DOHH2 (cell line): ENCODE results near the gene RXRA.

Experiments
- H3F3A ChIP-seq: fragments of 200-600 bp; sonication (generic), shearing (Covaris generic); 2 replicates; pipeline ENCODE4 v1.6.0; 2016; ENCODE audit warnings: antibody characterized with exemption, mild to moderate bottlenecking; ENCODE audit not compliant: control insufficient read depth, insufficient read depth
- H3K27ac ChIP-seq: fragments of 200-600 bp; sonication (generic); 2 replicates; pipeline ENCODE4 v1.5.1; 2014; ENCODE audit warnings: low read depth, mild to moderate bottlenecking, low read length, moderate library complexity
- H3K27me3 ChIP-seq: fragments of 200-600 bp; sonication (generic); 2 replicates; pipeline ENCODE4 v1.6.1; 2014; ENCODE audit warnings: mild to moderate bottlenecking, low read length, mixed read lengths; ENCODE audit not compliant: control insufficient read depth
- H3K36me3 ChIP-seq: fragments of 200-600 bp; sonication (generic); 2 replicates; pipeline ENCODE4 v1.6.1; 2014; ENCODE audit warnings: mild to moderate bottlenecking, low read length, moderate library complexity, mixed read lengths; ENCODE audit not compliant: control insufficient read depth
- H3K4me1 ChIP-seq: fragments of 200-600 bp; sonication (generic); 2 replicates; pipeline ENCODE4 v1.6.1; 2014; ENCODE audit warnings: mild to moderate bottlenecking, low read length, mixed read lengths; ENCODE audit not compliant: control insufficient read depth
- H3K4me2 ChIP-seq: fragments of 200-600 bp; sonication (generic); 2 replicates; pipeline ENCODE4 v1.6.0; 2014; ENCODE audit warnings: mild to moderate bottlenecking, low read length, moderate library complexity
- H3K4me3 ChIP-seq: fragments of 200-600 bp; sonication (generic); 2 replicates; pipeline ENCODE4 v1.5.1; 2014; ENCODE audit warnings: mild to moderate bottlenecking, low read length, mixed read lengths
- H3K79me2 ChIP-seq: fragments of 200-600 bp; sonication (generic); 2 replicates; pipeline ENCODE4 v1.6.1; 2014; ENCODE audit warnings: mild to moderate bottlenecking, low read length, mixed read lengths; ENCODE audit not compliant: control insufficient read depth
- H3K9me2 ChIP-seq: fragments of 200-600 bp; sonication (generic); replicated peaks from 2 replicates; pipeline ENCODE4 v1.6.1; 2014; ENCODE audit warnings: mild to moderate bottlenecking, low read length, mixed read lengths; ENCODE audit not compliant: control insufficient read depth
- H3K9me3 ChIP-seq: fragments of 200-600 bp; sonication (generic); 2 replicates; pipeline ENCODE4 v1.6.1; 2014; ENCODE audit warnings: antibody characterized with exemption, low read length, mixed read lengths; ENCODE audit not compliant: control insufficient read depth, insufficient read depth
- H4K20me1 ChIP-seq: fragments of 200-600 bp; sonication (generic); 2 replicates; pipeline ENCODE4 v1.6.0; 2014; ENCODE audit warnings: low read depth, mild to moderate bottlenecking, antibody characterized with exemption, low read length, moderate library complexity; ENCODE audit not compliant: control insufficient read depth, insufficient read depth
- EZH2phosphoT487 ChIP-seq: fragments of 200-600 bp; sonication (generic); IDR thresholded peaks from 2 replicates; pipeline ENCODE4 v1.6.1; 2017; ENCODE audit warnings: borderline replicate concordance, mild to moderate bottlenecking, antibody characterized with exemption, low read length, moderate library complexity, mixed read lengths
- TF ChIP-seq, protein P1 (sequence below): fragments of 200-600 bp; sonication (generic); IDR thresholded peaks from one replicate; pipeline ENCODE4 v1.5.1; 2014; ENCODE audit warnings: antibody characterized with exemption, mild to moderate bottlenecking, low read depth, low read length; ENCODE audit not compliant: poor library complexity, severe bottlenecking

The RXRA gene

DNA sequence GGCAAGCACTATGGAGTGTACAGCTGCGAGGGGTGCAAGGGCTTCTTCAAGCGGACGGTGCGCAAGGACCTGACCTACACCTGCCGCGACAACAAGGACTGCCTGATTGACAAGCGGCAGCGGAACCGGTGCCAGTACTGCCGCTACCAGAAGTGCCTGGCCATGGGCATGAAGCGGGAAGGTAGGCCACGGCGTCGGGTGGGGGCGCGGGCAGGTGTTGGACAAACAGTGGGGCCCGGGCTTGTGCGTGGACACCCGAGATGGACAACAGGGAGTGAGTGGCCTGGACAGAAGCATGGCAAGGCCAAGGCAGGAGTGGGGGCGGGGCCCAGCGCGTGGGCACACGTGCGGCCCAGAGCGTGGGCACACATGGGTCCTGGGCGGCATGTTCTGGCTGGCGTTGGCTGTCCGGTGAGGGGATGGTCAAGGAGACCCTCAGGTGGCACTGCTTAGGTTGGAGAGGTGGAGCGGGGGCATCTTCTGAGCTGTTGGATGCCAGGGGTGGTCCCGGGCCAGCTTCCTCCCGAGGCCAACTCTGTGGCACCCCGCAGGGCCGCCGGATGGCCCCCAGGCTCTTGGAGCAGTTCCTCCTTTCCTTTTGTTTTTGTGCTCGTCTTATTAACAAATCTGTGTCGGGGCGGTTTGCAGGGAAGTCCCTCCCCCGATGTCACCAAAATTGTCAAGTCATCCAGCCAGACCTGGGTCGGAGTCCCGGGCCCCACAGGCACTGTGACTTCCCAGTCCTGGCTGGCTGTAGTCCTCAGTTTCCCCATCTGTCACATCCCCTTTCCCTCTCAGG lies 82.9 kb downstream of the RXRA start:
- Histone ChIP-seq H3F3A (no peaks in the 10 kb centered on the region), H3K36me3 (no peaks in the 10 kb centered on the region), H3K4me1 (peaks cover 22% of the 10 kb centered on the region), H3K79me2 (no peaks in the 10 kb centered on the region), H3K4me3 (no peak overlapping the region), H4K20me1 (peaks cover 7% of the 10 kb centered on the region), H3K27me3 (peaks cover 9% of the 10 kb centered on the region), H3K9me2 (no peaks in the 10 kb centered on the region), H3K27ac (no peak overlapping the region), H3K4me2 (no peak overlapping the region), H3K9me3 (no peaks in the 10 kb centered on the region)
- no peak for TF ChIP-seq EZH2phosphoT487
- TF ChIP-seq, protein P1, sequence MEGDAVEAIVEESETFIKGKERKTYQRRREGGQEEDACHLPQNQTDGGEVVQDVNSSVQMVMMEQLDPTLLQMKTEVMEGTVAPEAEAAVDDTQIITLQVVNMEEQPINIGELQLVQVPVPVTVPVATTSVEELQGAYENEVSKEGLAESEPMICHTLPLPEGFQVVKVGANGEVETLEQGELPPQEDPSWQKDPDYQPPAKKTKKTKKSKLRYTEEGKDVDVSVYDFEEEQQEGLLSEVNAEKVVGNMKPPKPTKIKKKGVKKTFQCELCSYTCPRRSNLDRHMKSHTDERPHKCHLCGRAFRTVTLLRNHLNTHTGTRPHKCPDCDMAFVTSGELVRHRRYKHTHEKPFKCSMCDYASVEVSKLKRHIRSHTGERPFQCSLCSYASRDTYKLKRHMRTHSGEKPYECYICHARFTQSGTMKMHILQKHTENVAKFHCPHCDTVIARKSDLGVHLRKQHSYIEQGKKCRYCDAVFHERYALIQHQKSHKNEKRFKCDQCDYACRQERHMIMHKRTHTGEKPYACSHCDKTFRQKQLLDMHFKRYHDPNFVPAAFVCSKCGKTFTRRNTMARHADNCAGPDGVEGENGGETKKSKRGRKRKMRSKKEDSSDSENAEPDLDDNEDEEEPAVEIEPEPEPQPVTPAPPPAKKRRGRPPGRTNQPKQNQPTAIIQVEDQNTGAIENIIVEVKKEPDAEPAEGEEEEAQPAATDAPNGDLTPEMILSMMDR: no peak

DNA sequence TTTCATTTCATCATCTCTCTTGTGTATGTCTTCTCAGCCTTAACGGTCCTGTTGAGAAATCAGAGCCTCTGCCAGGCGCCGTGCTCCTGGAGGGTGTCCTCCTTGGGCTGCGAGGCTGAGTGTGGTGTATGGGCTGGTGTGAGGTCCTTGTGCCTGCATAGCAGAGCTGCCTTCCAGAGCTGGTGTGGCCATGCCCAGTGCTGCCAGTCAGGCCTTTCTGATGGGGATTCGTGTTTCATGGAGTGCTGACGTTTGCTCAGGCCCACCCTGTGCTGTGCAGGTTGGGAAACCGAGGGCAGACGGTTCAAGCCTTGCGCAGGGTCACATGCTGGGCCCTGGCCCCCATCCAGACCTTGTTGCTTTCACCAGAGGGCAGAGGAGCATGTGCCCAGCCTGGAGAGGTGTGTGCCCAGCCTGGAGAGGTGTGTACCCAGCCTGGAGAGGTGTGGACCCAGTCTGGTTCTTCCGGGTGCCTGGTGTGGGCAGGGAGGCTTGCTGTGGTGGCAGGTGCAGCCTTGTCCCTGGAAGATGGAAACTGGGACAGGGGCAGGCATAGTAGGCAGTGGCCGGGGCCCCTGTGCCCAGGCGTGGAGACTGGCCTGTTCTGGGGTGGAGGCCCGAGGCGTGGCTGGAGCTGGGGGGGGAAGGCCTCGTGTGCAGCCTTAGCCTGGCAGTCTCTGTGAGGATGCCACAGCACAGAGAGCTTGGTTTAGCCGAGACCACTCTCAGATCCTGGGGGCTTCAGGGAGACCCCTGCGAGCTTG lies 84.0 kb downstream of the RXRA start:
- H3K4me2 ChIP-seq: no peak overlapping the region
- no peaks in the 10 kb centered on the region for H3K9me3 ChIP-seq
- no peaks in the 10 kb centered on the region for H3K36me3 ChIP-seq
- H3K4me3 ChIP-seq: no peak overlapping the region
- no peaks in the 10 kb centered on the region for H3K9me2 ChIP-seq
- H3K27ac ChIP-seq: no peak overlapping the region
- TF ChIP-seq EZH2phosphoT487: no peak
- TF ChIP-seq, protein P1: no peak
- H3K27me3 ChIP-seq: peaks cover 6% of the 10 kb centered on the region
- peaks cover 20% of the 10 kb centered on the region for H3K4me1 ChIP-seq
- H3K79me2 ChIP-seq: no peaks in the 10 kb centered on the region
- no peaks in the 10 kb centered on the region for H3F3A ChIP-seq
- H4K20me1 ChIP-seq: peaks cover 7% of the 10 kb centered on the region

DNA sequence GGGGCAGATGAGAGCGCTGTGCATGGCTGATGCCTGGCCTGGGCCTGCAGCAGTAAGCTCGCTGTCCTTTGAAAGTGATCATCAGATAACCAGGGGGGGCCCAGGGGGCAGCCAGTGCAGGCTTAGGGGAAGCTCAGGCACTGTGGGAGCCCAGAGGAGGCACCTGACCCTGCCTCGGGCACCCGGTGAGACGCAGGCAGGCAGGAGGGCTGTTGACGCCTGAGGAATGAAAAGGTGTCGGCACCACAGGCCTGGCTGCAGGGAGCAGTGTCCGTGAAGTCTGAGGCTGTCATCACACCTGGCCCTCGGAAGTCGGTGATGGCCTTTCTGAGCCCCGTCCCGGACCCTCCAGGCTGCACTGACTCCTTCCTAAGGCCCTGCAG lies 84.6 kb downstream of the RXRA start:
- Histone ChIP-seq H3F3A (no peaks in the 10 kb centered on the region), H3K4me1 (peaks cover 15% of the 10 kb centered on the region), H3K36me3 (no peaks in the 10 kb centered on the region), H3K27ac (no peak overlapping the region), H3K27me3 (peaks cover 6% of the 10 kb centered on the region), H3K4me2 (no peak overlapping the region), H4K20me1 (peaks cover 7% of the 10 kb centered on the region), H3K4me3 (no peak overlapping the region), H3K9me2 (no peaks in the 10 kb centered on the region), H3K9me3 (no peaks in the 10 kb centered on the region), H3K79me2 (no peaks in the 10 kb centered on the region)
- TF ChIP-seq EZH2phosphoT487: no peak
- TF ChIP-seq, protein P1: no peak
